Central memory CD4-positive, alpha-beta T cell (primary cell): ENCODE data around the gene C1orf35.
A peak's percentile ranks its signal among the peaks of the same experiment; 100 is the strongest.

Source experiments
- DNase-seq: peaks from one replicate; pipeline ENCODE4 v3.0.0; 2022

The C1orf35 gene

GRCh38 chr1:228109073-228109961 is 6.2 kb upstream of the C1orf35 start, which contains the start of gene MRPL55:
MRPL55 (minus strand) TSS chr1:228109299; CDS start chr1:228108260, 1,039 bp downstream.
- DNase-seq, result peak; percentile 98

DNA sequence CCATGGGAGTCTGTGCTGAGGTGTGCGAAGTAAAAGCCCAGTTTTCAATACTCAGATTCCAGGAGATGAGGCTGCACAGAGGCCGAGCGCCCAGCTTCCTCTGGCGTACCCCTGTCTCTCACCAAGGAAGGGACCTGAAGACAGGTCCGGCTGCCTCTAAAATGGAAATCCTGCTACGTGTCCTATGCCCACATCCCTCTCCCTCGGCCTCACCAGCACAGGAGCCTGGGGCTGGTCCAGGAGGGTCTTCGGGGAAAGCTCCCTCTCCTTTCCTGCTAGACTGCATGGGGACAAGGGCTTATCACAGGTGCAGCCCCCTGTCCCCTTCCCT is 5.6 kb upstream of the C1orf35 start:
- no peak for DNase-seq

DNA sequence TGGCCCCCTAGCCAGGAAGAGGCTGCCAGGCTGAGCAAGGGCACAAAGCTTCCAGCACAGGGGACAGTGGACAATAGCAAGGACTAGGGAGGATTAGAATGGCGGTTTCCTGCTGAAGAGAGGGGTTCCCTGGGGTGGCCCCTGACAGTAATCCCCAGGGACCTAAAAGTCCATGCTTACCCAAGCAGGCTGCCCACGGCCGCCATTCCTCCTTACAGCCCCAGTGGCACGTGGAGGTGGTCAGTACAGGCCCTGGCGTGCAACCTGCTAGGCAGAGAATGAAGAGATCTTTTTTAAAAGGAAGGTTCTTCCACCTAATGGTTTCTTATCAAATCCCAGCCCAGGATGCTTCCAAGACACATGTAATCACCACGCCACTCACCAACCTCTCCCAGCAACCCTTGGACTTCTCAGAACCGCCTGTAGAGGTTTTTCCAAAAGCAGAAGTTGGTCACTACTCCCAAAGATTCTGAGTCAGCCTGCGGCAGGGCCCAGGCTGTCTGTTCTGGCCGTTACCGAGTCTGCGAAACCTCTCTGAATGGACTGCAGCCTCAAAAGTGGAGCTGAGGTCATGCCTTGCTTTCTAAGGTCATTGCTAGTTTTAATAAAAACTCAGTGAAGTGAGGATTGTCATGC is 5.0 kb upstream of the C1orf35 start:
- DNase-seq, result no peak

- no peak for DNase-seq
These were observed 4.5 kb upstream of the C1orf35 start for GRCh38 chr1:228107636-228108035.

- no peak for DNase-seq
These were observed 3.6 kb upstream of the C1orf35 start for GRCh38 chr1:228106800-228107054.

- no peak for DNase-seq
These were observed 3.1 kb upstream of the C1orf35 start for GRCh38 chr1:228105996-228106799.

GRCh38 chr1:228105270-228105995 is 2.3 kb upstream of the C1orf35 start:
- DNase-seq, result no peak

GRCh38 chr1:228104526-228105269 is 1.6 kb upstream of the C1orf35 start:
- DNase-seq, result no peak

DNA sequence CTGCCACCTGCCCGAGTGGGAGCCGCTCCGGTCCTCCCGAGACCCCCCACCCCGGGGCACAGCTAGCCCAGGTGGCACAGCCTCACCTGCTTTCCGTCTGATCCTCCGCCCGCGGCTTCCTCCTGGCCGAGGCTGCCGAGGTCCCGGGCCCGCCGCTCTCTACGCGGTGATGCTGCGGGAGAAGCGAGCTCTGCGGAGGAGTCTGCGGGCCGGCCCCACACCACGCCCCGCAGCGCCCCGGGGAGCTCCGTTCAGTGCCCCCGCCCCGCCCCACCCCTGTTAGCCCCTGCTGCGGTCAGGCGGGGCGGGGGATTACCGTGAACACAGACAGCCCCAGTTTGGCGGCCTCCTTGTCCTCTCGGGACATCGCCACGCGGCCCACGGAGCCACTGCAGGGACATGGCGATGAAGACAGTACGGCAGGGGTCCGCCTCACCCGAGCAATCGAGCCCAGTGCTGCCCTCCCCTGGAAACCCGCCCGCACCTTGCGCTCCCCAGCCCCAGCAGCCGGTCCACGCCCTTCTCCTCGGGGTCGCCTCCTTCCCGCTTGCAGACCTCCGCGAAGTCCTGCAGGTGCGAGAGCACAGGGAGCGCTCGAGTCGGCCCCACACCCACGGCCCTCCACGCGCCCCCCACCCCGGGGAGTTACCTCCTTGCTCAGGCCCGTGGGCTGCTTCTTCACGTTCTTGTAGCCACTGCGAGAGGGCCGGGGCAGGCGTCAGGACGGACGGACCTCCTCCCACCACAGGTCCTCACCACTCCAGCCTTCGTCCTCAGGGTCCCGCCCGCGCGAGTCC is 933 bp downstream of the C1orf35 start:
- DNase-seq, result peak; percentile 60

DNA sequence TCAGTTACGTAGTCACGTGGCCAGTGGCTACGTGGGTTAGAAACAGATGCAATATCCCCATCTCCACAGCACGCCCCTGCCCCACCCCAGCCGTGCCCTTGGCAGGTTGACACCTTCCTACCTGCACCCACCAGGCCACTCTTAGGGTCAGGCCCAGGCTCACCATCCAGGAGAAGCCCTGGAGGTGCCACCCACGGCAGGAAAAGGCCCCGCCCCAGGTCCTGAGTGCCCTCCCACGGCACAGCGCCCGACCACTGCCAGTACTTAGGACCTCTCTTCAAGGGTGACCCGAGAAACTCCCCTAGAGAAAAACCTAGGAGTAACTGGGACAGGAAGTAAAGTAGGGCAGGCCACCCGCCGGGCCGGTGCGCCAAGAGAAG is 1.5 kb downstream of the C1orf35 start:
- peak; percentile 32 for DNase-seq

DNA sequence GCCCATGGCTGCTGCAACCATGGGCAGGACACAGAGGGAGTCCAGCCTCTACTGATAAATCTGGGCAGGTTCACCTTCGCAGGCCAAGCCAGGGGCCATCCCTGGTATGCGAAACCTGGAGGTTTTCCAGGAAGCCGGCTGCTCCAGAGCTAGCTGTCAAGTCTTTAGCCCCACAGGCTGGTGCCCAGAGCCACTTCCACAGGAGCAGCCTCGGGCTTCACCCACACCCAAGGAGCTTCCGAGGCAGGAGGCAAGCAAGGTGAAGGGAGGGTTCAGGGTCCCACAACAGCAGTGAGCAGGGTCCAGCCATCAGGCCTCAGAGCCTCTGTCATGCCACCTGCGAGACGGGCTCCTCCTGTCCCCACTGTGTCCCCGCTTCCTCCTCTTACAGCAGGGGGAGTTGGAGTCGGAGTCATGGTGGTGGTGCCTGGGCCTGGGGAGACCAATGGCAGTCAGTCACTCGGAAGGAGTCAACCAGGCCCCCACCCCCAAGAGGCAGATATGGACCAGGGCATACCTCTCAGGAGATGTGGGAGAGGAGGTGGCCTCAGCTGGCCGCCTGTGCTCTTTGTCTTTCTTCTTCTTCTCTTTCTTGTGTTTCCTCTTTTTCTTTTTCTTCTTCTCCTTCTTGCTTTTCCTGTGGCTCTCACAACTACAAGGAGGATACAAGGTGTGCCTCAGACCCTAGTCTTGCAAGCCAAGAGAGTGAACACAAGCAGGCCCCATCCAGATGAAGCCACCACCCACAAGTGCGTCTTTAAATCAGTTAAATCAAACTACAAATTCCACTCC is 2.1 kb downstream of the C1orf35 start:
- no peak for DNase-seq

DNA sequence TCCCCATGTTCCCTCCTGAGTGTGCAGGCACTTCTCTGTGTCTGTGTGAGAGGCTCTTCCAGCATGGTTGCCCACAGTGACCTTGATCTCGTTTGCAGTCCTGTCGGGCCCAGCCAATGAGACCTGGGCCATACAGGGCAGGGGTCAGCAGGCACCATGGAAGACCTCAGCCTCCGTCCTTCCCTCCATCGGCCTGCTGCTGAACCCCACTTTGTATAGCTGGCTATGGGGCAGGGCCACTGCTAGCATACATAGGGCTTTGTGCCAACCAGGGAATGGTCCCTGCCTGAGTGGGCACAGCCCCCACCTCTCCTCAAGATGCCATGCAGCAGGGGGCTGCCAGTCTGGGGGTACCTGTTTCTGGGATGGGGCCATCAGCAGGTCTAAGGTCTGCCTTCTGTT is 3.8 kb downstream of the C1orf35 start:
- DNase-seq, result no peak

DNA sequence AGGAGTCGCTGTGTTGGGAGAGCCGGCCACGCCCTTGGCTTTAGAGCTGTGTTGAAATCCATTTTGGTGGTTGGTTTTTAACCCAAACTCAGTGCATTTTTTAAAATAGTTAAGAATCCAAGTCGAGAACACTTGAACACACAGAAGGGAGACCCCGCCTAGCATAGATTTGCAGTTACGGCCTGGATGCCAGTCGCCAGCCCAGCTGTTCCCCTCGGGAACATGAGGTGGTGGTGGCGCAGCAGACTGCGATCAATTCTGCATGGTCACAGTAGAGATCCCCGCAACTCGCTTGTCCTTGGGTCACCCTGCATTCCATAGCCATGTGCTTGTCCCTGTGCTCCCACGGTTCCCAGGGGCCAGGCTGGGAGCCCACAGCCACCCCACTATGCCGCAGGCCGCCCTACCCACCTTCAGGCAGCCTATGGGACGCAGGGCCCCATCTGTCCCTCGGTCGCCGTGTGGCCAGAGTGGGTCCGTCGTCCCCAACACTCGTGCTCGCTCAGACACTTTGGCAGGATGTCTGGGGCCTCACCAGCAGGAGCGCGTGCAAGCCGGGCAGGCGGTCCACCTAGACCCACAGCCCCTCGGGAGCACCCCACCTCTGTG is 4.7 kb downstream of the C1orf35 start:
- no peak for DNase-seq

DNA sequence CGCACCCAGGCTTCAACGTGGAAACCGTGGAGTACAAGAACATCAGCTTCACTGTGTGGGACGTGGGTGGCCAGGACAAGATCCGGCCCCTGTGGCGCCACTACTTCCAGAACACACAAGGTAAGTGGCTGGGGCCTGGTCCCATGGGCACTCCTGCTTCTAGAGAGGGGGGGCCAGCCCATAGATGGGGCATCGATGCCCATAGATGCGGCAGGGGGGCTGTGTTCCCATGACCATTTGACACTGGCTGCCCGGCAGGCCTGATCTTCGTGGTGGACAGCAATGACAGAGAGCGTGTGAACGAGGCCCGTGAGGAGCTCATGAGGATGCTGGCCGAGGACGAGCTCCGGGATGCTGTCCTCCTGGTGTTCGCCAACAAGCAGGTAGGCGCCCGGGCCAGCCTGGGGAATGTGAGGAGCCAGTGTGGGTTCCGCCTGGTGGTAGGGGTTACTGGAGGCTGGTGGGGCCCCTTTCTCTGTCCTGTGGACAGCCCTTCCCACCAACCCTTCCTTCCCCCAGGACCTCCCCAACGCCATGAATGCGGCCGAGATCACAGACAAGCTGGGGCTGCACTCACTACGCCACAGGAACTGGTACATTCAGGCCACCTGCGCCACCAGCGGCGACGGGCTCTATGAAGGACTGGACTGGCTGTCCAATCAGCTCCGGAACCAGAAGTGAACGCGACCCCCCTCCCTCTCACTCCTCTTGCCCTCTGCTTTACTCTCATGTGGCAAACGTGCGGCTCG is 5.6 kb downstream of the C1orf35 start:
- no peak for DNase-seq

DNA sequence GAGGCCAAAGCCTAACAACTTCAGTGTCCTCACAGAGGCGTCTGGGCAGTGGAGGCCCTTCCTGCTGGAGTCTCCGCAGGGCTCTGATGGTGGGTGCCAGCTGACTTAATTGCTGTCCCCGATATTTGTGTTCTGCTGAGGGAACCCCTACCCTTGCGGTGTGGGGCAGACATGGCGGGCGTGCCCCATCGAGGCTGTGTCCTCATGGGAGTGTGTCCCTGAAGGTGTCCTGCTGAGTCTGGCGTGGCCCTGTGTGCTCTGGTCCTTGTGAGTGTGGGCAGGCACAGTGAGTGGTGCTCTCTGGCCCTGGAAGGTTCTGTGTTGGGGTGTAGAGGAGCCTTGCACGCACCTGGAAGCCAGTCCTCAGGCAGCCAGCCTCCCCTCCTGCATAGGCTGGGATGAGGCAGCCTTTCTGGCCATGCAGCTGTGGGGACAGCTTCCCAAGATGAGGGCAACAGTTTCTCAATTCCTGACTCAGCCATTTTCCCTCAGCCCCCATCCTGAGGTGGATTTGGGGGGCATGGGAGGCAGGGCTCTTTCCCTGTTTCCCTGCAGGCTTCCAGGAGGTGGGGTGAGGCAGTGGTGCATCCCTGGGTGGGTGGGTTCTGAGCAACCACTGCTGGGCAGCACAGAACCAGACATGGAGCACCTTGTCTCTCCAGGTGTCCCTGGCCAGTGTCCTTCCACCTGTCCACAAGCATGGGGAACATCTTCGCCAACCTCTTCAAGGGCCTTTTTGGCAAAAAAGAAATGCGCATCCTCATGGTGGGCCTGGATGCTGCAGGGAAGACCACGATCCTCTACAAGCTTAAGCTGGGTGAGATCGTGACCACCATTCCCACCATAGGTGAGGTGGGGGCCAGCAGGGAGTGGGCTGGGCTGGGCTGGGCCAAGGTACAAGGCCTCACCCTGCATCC is 6.5 kb downstream of the C1orf35 start:
- DNase-seq, result no peak

DNA sequence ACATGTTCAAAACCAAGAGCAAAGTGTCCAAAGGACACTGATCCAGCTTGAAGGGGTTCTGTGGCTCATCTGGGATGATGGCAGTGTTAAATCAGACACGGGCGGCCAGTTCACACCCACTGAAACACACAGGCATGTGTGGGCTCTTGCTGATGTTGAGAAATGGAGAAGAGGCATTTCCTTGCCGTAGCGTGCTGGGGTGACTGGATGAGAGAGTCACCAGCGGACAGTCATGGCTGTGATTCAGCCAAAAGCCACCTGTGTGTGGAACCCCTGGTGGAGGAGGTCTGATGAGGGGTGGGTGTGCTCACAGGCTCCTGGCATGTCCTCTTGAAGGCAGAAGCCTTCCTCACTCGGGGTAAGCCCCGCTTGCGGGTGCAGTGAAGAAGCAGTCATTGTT is 7.2 kb downstream of the C1orf35 start:
- DNase-seq, result no peak

DNA sequence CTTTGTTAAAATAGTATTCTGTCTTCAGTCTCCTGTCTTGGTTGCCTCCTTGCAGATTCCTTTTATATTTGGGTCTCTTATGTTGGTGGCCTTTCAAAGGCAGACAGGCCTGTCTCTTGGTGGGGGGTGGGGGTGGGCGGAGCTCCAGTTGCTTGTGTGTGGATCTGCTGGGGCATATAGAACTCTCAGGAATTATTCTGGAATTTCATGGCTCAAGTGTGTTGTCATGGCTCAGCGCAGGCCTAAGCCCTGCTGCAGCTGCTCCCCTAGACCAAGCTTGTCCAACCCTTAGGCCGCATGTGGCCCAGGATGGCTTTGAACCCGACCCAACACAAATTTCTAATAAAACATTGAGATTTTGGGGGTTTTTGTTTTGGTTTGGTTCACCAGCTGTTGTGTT is 8.0 kb downstream of the C1orf35 start:
- DNase-seq, result no peak

DNA sequence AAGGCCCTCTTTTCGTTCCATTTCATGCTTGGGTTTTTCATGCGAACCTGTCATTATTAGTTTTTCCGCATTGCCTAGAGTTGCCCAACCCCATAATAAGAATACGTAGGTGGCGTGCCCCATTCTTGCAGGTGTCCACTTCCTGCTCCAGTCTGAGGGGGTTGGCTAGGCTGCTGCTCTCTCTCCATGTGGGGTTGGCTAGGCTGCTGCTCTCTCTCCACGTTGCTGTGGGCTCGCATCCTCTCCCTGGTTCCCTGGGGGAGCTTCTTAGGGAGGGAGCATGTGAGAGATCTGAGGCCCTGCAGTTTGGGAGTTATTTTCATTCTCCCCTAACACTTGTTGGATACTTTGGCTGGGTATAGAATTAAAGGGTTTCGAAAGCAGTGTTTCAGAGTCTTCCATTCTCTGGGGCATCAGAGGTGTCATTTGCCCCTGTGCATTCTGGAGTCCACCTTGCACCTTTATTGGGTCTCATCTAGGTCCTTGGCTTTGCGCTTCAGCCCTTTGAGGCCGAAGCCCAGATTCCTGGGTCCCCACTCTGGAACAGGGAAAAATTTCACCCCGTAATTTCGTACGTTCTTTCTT is 8.6 kb downstream of the C1orf35 start:
- no peak for DNase-seq
